Cardiac muscle cell (in vitro differentiated cells and primary cell): ENCODE measurements around the gene SCYL2. TPM values are rescaled to one million over a fixed set of nuclear protein-coding genes. Genes with fewer than 3 reads are reported as not detected.
"Not testable (repeated sequence)": the region's sequence is repeated elsewhere in the genome, so short reads cannot be mapped to it uniquely, and the experiment has no call there.

Experiments used
- DNase-seq, 2 donors: peaks; one replicate each; pipeline versions ENCODE4 v3.0.0 to v3.0.0-alpha.2; 2010 to 2017; ENCODE audit warnings: low read depth in 1 of 2, low spot score in 1 of 2
- H3K27ac ChIP-seq: fragments of 200-600 bp; sonication (generic); 2 replicates; pipeline ENCODE4 v1.5.1; 2016
- H3K27me3 ChIP-seq: fragments of 200-600 bp; sonication (generic); 2 replicates; pipeline ENCODE4 v1.6.0; 2016; ENCODE audit warnings: control low read depth
- H3K36me3 ChIP-seq: fragments of 200-600 bp; sonication (generic); 2 replicates; pipeline ENCODE4 v1.5.1; 2016; ENCODE audit warnings: control low read depth
- H3K4me1 ChIP-seq: fragments of 200-600 bp; sonication (generic); 2 replicates; pipeline ENCODE4 v1.8.1; 2017; ENCODE audit warnings: low read depth, mild to moderate bottlenecking, mixed run types
- H3K4me3 ChIP-seq: fragments of 200-600 bp; sonication (generic); 2 replicates; pipeline ENCODE4 v1.5.1; 2016; ENCODE audit warnings: mild to moderate bottlenecking
- H3K9me3 ChIP-seq: fragments of 200-600 bp; sonication (generic); 2 replicates; pipeline ENCODE4 v1.5.1; 2017; ENCODE audit warnings: low read depth, mild to moderate bottlenecking, control low read depth
- CTCF ChIP-seq: IDR thresholded peaks from 2 replicates; pipeline ENCODE4 v1.5.1; 2012; ENCODE audit warnings: low read depth, mild to moderate bottlenecking, low read length
- polyA plus RNA-seq: library from polyadenylated mRNA; unstranded; fragments of >200 nt; fragmentation: Nextera tagmentation; extraction: Ambion mirVana; gene quantifications from 2 replicates; pipeline ENCODE4 v1.2.1, GENCODE V29; 2016
- total RNA-seq: library from RNA; depleted of rRNA; stranded (reverse); fragments of >200 nt; gene quantifications from 2 replicates; pipeline ENCODE4 v1.2.3, GENCODE V29; 2016

Gene SCYL2
- total and polyA plus RNA-seq, 2 experiments from 2014 or later: 26.7 to 60.7 TPM

GRCh38 chr12:100295764-100296555 lies 29.0 kb downstream of the SCYL2 start:
- TF ChIP-seq CTCF: no peak
- no peak for DNase-seq
- H3K36me3 ChIP-seq: peaks cover 48% of the 10 kb centered on the region

GRCh38 chr12:100302081-100302480 lies 35.1 kb downstream of the SCYL2 start:
- TF ChIP-seq CTCF: no peak
- Histone ChIP-seq H3K36me3 (peaks cover 39% of the 10 kb centered on the region), H3K9me3 (no peaks in the 10 kb centered on the region), H3K4me3 (no peak overlapping the region), H3K27me3 (no peaks in the 10 kb centered on the region), H3K27ac (no peak overlapping the region), H3K4me1 (no peaks in the 10 kb centered on the region)
- DNase-seq: no peak

More at GRCh38 chr12:100295764-100296555, 29.0 kb downstream of the SCYL2 start:
- H3K27me3 ChIP-seq: no peaks in the 10 kb centered on the region
- no peaks in the 10 kb centered on the region for H3K4me1 ChIP-seq
- no peak overlapping the region for H3K27ac ChIP-seq
- no peak overlapping the region for H3K4me3 ChIP-seq
- H3K9me3 ChIP-seq: no peaks in the 10 kb centered on the region

GRCh38 chr12:100303831-100304230 lies 36.9 kb downstream of the SCYL2 start:
- H3K27me3 ChIP-seq: no peaks in the 10 kb centered on the region
- H3K4me3 ChIP-seq: no peak overlapping the region
- no peaks in the 10 kb centered on the region for H3K4me1 ChIP-seq
- peaks cover 24% of the 10 kb centered on the region for H3K36me3 ChIP-seq
- no peaks in the 10 kb centered on the region for H3K9me3 ChIP-seq
- no peak for TF ChIP-seq CTCF
- DNase-seq: no peak
- H3K27ac ChIP-seq: no peak overlapping the region

GRCh38 chr12:100304334-100304733 lies 37.4 kb downstream of the SCYL2 start:
- not testable (repeated sequence) for DNase-seq, H3K27ac ChIP-seq, H3K4me3 ChIP-seq, H3K27me3 ChIP-seq, H3K9me3 ChIP-seq, H3K4me1 ChIP-seq
- peaks cover 19% of the 10 kb centered on the region for H3K36me3 ChIP-seq

- not testable (repeated sequence) for H3K27ac ChIP-seq, H3K4me1 ChIP-seq, H3K4me3 ChIP-seq, H3K9me3 ChIP-seq, H3K27me3 ChIP-seq, DNase-seq
- H3K36me3 ChIP-seq: peaks cover 19% of the 10 kb centered on the region
These were observed 41.2 kb downstream of the SCYL2 start for GRCh38 chr12:100308138-100308537.

- no peak for TF ChIP-seq CTCF
- no peaks in the 10 kb centered on the region for H3K27me3 ChIP-seq
- no peaks in the 10 kb centered on the region for H3K9me3 ChIP-seq
- peaks cover 39% of the 10 kb centered on the region for H3K36me3 ChIP-seq
- H3K4me3 ChIP-seq: no peak overlapping the region
- no peak for DNase-seq
- H3K4me1 ChIP-seq: no peaks in the 10 kb centered on the region
- H3K27ac ChIP-seq: no peak overlapping the region
These were observed 44.3 kb downstream of the SCYL2 start for GRCh38 chr12:100311317-100311716.
